HG03460 (cell line): ENCODE data around the gene SEC14L6.
"Not testable (repeated sequence)": the region's sequence is repeated elsewhere in the genome, so short reads cannot be mapped to it uniquely, and the experiment has no call there.

ENCODE experiments used
- ATAC-seq: cut with Tn5 transposase; IDR thresholded peaks from one replicate; pipeline ENCODE4 v1.9.1; 2021; ENCODE audit not compliant: unreplicated experiment

The SEC14L6 gene

GRCh38 chr22:30546616-30547015 lies at the start of gene SEC14L6:
Gene SEC14L6, minus strand, starts transcription at chr22:30546741. Its CDS starts 59 bp downstream, at chr22:30546682.
- no peak for ATAC-seq

GRCh38 chr22:30596199-30596598 lies 49.7 kb upstream of the SEC14L6 start:
- ATAC-seq = no peak

DNA sequence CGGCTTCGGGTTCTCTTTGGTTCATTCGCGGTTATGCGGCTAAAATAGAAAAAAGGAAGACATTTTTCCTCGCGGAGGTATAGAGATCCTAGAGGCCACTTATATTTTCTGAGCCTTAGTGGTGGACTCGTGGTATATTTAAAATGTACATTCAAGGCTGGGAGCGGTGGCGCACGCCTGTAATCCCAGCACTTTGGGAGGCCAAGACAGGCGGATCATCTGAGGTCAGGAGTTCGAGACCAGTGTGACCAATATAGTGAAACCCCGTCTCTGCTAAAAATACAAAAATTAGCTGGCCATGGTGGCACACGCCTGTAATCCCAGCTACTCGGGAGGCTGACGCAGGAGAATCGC lies 45.8 kb upstream of the SEC14L6 start:
- ATAC-seq = not testable (repeated sequence)

GRCh38 chr22:30591588-30592359 lies 45.2 kb upstream of the SEC14L6 start, which contains the start of gene PES1:
Gene PES1, minus strand, starts transcription at chr22:30591910. Its CDS starts 77 bp downstream, at chr22:30591833.
- peak; percentile 93 for ATAC-seq

DNA sequence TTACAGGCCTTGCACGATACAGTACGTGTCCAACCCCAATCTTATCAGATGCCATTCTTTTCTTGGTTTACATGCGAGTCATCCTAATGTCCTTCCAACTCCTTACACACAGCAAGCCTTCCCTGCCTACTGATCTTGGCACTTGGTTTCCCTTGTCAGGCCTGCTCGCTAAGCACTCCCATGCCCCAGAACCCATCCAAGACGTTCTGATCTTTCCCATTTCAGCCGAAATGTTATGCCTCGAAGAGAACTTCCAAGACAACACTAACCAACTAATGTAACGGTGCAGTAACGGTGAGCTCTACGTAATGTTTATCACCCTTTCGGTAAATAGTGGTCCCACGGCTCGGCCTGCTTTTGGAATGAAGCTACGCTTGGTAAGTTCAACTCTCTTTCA lies 44.6 kb upstream of the SEC14L6 start:
- no peak for ATAC-seq

GRCh38 chr22:30586414-30586813 lies 39.9 kb upstream of the SEC14L6 start:
- ATAC-seq = no peak

DNA sequence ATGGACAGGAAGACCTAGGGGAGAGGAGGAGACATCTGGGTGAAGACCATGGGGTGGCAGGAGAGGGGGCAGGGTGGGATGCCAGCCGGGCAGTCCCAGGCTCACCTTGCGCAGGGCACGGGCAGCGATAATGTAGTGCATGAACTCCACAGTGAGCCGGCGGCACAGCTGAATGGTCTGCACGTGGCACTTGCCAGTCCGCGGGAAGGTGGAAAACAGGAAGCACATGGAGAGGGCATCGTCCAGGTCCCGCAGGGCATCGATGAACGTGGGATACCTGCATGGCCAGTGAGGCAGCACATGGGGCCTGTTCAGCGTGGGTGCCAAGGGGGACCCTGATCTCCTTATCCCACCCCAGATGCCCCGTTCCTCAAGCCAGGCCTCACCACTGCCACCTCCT lies 37.9 kb upstream of the SEC14L6 start:
- ATAC-seq = no peak

DNA sequence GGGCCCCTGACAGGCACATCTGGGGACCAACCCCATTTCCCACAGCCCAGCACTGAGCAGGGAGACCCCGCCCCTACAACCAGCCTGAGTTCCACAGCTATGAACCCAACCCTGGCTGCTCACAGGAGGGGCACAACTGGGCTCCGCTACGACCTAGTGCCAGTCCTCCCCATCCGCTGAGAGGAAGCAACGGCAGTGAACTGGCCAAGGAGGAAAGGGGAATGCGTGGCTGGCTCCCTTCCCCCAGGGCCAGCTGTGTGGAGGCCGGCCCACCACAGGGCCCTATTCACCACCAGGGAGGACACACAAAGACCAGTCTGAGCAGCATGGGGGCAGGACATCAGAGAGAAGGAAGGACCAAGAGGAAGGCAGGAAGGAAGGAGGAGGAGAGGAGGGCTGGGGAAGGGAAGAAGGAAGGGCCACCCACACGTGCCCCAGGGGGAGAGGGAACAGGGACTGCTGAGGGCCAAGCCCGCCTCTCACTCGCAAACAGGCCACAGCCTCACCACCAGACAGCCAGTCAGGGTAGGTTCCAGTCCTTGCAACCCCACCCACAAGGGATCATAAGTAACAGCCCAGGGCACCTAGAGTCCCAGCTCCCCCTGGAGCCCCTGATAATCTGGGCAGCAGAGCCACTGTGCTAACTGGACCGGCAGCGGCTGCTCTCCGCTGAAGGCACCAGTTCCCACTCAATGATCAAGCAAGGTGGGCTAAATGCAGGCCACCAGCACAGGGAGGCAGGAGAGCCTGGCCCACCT lies 36.4 kb upstream of the SEC14L6 start:
- no peak for ATAC-seq

- no peak for ATAC-seq
Measured at GRCh38 chr22:30582051-30582450, 35.5 kb upstream of the SEC14L6 start.

GRCh38 chr22:30580896-30581295 lies 34.4 kb upstream of the SEC14L6 start:
- ATAC-seq = no peak

DNA sequence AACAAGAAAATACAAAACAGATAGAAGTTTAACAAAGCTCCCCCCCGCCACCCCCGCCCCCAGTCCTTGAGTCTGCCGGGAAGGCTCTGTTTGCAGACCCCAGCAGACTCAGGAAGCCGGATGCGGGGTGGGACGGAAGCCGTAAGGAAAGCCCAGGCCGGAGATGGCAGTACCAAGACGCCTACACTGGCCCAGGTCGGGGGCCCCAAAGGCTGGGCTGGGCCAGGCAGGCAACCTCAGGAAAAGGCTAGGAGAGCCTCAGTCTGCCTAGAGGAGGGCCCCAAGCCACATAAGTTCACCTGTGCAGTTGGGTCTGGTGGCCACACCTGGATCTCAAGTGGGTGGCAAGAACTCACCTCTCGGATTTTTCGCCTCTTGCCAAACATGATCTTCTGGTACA lies 31.9 kb upstream of the SEC14L6 start:
- no peak for ATAC-seq

- no peak for ATAC-seq
Measured at GRCh38 chr22:30575859-30576258, 29.3 kb upstream of the SEC14L6 start.

GRCh38 chr22:30574997-30575671 lies 28.6 kb upstream of the SEC14L6 start:
- ATAC-seq = no peak

DNA sequence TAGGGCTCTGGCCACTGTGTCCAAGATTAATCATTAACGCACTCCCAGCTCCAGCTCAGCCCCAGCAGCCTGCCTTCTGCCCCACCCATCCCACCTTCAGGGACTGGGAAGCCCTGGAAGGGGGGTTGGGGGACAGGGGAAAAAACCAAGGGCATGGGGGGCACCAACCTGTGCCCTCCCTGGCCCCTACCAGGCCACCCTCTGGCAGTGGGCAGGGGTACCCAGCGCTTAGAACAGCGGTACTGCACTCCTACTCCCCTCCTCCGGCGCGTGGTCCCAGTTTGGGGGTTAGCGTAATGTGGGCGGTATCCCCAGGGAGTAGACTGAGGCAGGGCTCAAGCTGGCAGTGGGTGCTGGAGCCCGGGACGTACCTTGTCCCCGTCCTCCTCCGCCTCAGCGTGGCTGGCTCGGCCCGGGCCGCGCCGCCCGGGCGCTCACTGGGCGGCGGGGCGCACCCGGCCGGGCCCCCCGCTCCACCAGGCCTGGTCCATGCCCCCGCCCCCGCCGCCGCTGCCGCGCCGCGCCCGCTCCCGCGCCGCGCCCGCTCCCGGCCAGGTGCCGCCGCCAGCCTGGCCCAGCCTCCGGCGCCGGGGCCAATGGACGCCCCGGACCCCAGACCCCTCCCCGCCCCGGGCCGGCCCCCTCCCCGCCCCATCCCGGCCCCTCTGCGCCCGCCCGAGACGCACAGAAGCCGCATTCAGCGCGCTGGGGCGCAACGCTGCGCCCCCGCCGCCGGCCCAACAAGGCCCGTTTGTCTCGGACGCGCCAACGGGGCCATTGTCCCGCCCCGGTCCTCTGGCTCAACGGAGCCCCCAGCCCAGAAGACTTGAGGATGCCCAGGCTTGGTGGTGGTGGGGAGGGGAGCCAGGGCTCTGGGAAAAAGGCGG lies 27.8 kb upstream of the SEC14L6 start, which contains the start of gene GAL3ST1:
Gene GAL3ST1 (minus strand): TSS at position 571 of the 887 bp plus-strand sequence. CDS start 17,273 bp downstream, outside the sequence.
- ATAC-seq = no peak

- no peak for ATAC-seq
Measured at GRCh38 chr22:30573594-30574094, 27.1 kb upstream of the SEC14L6 start.

DNA sequence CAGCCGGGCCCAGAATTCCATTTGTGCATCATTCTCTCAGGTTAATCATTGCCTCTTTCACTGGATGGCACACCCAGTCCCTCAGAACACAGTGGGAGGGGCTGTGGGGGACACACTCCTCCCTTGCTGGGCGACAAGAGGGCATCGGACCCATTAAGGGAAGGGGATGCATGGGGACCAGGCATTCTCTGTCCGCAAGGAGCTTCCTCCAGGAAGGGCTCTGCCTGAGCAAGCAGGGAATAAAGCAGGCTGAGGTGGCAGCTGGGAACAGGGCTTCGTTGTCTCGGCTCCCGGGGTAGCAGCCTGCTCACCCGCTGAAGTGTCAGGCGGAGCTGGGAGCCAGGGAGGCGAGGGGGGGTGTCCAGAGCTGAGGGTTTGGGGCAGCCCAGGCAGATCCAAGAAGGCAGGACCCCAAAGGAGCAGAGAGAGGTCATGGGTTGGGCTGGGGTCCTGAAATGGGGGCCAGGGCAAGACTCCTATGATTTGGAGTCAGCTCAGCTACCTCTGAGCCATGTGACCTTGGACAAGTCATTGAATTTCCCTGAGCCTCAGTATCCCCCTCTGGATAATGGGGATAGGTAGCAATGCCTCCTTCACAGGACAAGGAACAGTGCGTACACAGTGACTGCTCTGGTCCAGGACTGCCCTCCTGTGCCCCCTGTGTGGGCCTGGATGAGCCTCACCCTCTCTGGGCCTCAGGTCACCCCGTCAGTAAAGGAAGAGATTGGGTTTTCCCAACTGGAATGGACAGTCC lies 26.5 kb upstream of the SEC14L6 start:
- no peak for ATAC-seq

DNA sequence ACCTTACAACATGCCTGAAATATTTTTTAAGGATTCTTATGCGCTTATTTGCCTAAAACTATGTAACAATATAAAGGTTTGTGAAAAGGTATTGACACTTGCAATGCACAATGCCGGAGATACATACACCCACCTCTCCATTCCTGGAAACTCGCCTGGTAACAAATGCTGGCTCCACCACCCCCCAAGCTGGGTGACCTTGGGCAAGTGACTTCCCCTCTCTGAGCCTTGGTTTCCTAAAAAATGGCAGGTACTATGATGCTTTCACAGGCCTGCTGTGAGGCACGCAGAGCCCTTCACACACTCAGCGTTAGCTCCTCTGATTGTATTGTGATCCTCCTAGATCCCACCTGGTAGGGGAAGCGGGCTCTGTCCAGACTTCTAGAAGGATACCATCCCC lies 25.7 kb upstream of the SEC14L6 start:
- no peak for ATAC-seq

GRCh38 chr22:30569674-30570202 lies 23.2 kb upstream of the SEC14L6 start:
- ATAC-seq = no peak

DNA sequence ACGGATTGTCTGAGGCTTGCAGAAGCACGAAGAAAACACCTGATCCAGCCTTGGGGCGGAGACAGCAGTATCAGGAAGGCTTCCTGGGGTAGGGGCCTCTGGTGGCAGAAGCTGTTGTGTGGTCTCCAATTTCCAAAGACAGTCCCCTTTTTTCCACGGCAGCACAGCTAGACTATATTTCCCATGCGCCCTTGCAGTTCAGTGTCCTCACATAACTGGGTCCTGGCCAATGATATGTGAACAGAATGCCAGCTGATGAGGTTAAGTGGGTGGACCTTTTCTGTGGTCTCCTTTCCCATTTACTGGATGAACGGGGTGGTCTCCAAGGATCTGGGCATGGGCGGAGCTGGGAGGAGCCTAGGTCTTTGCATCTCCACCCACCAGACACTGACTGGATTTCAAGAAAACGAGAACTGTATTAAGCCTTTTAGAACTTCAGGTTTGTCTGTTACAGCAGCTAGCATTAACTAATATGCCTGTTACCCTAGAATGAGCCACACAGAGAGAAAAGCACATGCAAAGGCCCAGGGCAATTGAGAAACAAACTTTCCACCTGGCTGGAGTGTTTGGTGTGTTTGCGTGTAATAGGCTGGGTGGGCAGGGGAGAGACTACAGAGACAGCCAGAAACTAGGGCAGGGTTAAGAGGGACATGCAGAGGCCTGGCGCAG lies 21.7 kb upstream of the SEC14L6 start:
- no peak for ATAC-seq
